Thoracic aorta (tissue), 2 donors: ENCODE data around the gene NRXN3. TPM values are rescaled to one million over a fixed set of nuclear protein-coding genes. Genes with fewer than 3 reads are reported as not detected.

Experiments used
- ATAC-seq: fragments of 150-250 bp; one replicate; pipeline ENCODE4 v1.8.0; 2017; ENCODE audit warnings: low read depth; ENCODE audit not compliant: insufficient number of reproducible peaks, low FRiP score
- DNase-seq: peaks from one replicate; pipeline ENCODE4 v3.0.0-alpha.2; 2020; ENCODE audit warnings: low spot score
- H3K27ac ChIP-seq, 2 donors: fragments of 200-600 bp; sonication (generic); 1 replicate in 1 of 2; 2 replicates in 1 of 2; pipeline ENCODE4 v1.5.1; 2016; ENCODE audit warnings: mild to moderate bottlenecking in 2 of 2, moderate library complexity in 2 of 2
- H3K27me3 ChIP-seq: fragments of 200-600 bp; sonication (generic); replicated peaks from 2 replicates; pipeline ENCODE4 v1.6.0; 2016; ENCODE audit warnings: mild to moderate bottlenecking; ENCODE audit not compliant: insufficient read depth
- H3K36me3 ChIP-seq: fragments of 200-600 bp; sonication (generic); one replicate; pipeline ENCODE4 v1.5.1; 2016
- H3K4me1 ChIP-seq, 2 donors: fragments of 200-600 bp; sonication (generic); 1 replicate in 1 of 2; 2 replicates in 1 of 2; pipeline versions ENCODE4 v1.5.1 to v1.6.0; 2016; ENCODE audit warnings: low read depth in 2 of 2, mild to moderate bottlenecking in 1 of 2; ENCODE audit not compliant: control insufficient read depth in 1 of 2
- H3K4me3 ChIP-seq: fragments of 200-600 bp; sonication (generic); 2 replicates; pipeline ENCODE4 v1.5.1; 2016; ENCODE audit warnings: mild to moderate bottlenecking
- H3K9me3 ChIP-seq: fragments of 200-600 bp; sonication (generic); 2 replicates; pipeline ENCODE4 v1.5.1; 2016
- CTCF ChIP-seq: fragments of 200-600 bp; sonication (generic); IDR thresholded peaks from one replicate; pipeline ENCODE4 v1.5.1; 2019; ENCODE audit warnings: antibody characterized with exemption
- total RNA-seq, 2 donors: library from RNA; depleted of rRNA; stranded (reverse); fragments of >200 nt; gene quantifications; one replicate each; pipeline versions ENCODE4 v1.1.0 to v1.2.3, GENCODE V29; 2016

Gene NRXN3
- total RNA-seq, 2 donors from 2014 or later: 5.6 to 33.3 TPM

GRCh38 chr14:79383475-79383874, 1213.3 kb downstream of the NRXN3 start:
- Histone ChIP-seq H3K9me3 (no peaks in the 10 kb centered on the region), H3K36me3 (no peaks in the 10 kb centered on the region), H3K4me3 (no peak overlapping the region), H3K4me1 (no peaks in the 10 kb centered on the region), H3K27ac (no peak overlapping the region), H3K27me3 (no peaks in the 10 kb centered on the region)
- DNase-seq: no peak
- TF ChIP-seq CTCF: no peak
- ATAC-seq: no peak

GRCh38 chr14:79395061-79395460, 1224.9 kb downstream of the NRXN3 start:
- Histone ChIP-seq H3K4me1 (peaks cover 0 to 4% of the 10 kb centered on the region in 2 donors), H3K27ac (no peak overlapping the region), H3K4me3 (no peak overlapping the region), H3K36me3 (no peaks in the 10 kb centered on the region), H3K27me3 (no peaks in the 10 kb centered on the region), H3K9me3 (no peaks in the 10 kb centered on the region)
- no peak for ATAC-seq
- no peak for TF ChIP-seq CTCF
- no peak for DNase-seq

GRCh38 chr14:79404874-79405511, 1234.8 kb downstream of the NRXN3 start:
- H3K27me3 ChIP-seq: no peaks in the 10 kb centered on the region
- no peaks in the 10 kb centered on the region for H3K36me3 ChIP-seq
- H3K4me3 ChIP-seq: no peak overlapping the region
- H3K9me3 ChIP-seq: no peaks in the 10 kb centered on the region
- ATAC-seq: no peak
- no peak for TF ChIP-seq CTCF
- no peak for DNase-seq
- no peaks in the 10 kb centered on the region for H3K4me1 ChIP-seq
- no peak overlapping the region for H3K27ac ChIP-seq

- no peak for DNase-seq
- Histone ChIP-seq H3K4me1 (no peaks in the 10 kb centered on the region), H3K27ac (no peak overlapping the region), H3K27me3 (no peaks in the 10 kb centered on the region), H3K4me3 (no peak overlapping the region), H3K36me3 (no peaks in the 10 kb centered on the region), H3K9me3 (no peaks in the 10 kb centered on the region)
- no peak for TF ChIP-seq CTCF
- no peak for ATAC-seq
Observed at GRCh38 chr14:79405512-79405910, 1235.3 kb downstream of the NRXN3 start.

GRCh38 chr14:79407572-79407971, 1237.4 kb downstream of the NRXN3 start:
- Histone ChIP-seq H3K27me3 (no peaks in the 10 kb centered on the region), H3K36me3 (no peaks in the 10 kb centered on the region), H3K9me3 (no peaks in the 10 kb centered on the region), H3K4me3 (no peak overlapping the region), H3K4me1 (no peaks in the 10 kb centered on the region), H3K27ac (no peak overlapping the region)
- no peak for DNase-seq
- ATAC-seq: no peak
- no peak for TF ChIP-seq CTCF
